Measurements from ENCODE around the gene ALDH1A1.

The ALDH1A1 gene

DNA sequence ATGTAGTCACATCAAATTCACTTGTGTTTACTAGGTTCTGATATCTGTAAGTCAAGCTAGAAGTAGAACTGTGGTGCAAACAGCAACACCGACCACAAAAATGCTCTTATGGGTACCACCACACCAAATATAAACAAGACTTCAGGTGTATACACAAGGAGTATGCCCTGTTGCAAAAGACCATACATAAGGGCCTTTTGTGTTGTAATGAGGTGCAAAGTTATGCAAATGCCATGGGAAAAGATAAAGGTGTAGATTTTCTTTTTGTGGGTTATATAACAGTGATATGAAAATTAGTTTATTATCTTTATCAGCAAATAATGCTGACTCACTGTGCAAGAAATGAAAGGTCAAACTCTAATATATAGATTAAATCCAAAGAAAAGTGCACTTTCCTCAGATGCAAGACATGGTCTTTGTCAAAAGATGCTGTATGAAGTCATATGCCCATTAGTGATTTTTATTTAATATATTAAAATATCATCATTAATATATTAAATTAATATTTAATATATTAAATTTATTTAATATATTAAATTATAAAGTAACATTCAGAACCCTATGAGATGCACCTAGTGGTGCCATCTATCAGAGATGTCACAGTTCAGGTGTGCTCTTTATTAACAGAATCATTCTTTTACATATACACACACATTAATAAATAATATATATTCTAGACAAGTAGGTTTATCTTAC lies 26.7 kb upstream of the ALDH1A1 start:
- no peak for DNase-seq

DNA sequence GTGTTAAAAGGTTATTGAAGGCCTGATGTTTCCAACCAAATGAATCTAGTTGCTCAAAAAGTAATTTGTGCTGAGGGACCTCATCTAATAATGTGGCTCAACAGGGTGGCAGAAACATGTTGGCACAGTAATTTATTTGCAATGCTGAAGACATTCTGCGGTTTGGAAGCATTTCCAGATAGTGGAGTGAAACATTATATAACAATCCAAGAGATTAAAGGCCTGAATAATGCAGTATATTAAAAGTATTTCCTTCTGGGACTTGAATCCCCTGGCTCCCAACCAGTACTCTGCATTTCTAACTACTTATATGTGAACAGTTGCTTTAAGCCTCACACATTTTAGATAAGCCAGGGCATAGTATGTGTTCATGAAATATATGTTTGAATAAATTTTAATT lies 25.9 kb upstream of the ALDH1A1 start:
- no peak for DNase-seq

DNA sequence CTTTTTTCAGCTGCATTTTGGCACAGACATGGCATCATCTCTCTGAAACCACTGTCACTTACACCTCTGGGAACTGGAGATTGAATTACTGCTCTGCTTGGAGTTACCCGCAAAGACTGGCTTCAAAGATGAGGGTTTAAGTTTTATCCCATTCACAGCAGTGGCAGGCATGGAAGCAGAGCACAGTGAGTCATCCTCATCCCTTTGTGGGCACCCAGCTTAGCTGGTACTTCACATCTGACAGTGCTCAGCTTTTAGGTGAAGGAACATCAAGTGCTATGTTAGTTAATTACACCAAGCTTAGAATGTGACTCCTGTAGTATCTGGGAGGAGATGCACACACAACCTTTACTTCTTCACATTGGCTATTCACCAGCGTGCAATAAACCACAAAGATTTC lies 24.8 kb upstream of the ALDH1A1 start:
- no peak for DNase-seq

DNA sequence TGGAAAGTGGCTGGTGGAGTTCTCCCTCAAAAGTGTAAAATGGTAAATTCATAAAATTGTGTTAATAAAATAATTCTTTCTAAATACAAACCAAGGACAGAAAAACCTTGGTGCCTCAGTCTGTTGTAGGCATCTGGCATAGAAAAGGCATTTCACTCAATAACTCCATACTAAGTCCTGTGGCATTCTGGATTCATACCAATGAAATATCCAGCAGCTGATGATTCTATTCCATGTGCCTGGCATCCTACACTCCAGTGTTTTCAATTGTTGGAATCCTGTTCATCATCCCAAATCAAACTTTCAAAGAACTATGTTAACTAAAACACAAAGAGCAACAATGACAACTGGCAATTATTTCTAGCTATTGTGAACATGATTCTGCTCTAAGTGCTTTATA lies 21.6 kb upstream of the ALDH1A1 start:
- DNase-seq = no peak

DNA sequence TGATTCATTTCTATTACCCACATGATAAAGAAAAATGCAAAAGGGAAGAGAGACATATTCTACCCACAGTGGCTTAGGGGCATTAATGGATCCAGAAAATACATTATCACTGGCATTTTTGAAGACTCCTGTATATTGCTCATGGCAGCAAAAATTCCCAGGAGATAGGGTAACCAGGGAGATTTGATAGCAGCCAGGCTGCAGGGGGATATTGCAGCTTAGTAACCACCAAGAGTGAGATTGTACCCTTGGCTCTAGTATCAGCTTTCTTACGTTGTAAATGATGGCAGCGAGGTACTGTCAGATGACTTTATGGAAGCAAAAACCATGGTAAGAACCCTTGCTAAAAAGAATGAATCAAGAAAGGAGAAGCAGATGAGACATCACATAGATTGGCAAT lies 19.8 kb upstream of the ALDH1A1 start:
- no peak for DNase-seq

DNA sequence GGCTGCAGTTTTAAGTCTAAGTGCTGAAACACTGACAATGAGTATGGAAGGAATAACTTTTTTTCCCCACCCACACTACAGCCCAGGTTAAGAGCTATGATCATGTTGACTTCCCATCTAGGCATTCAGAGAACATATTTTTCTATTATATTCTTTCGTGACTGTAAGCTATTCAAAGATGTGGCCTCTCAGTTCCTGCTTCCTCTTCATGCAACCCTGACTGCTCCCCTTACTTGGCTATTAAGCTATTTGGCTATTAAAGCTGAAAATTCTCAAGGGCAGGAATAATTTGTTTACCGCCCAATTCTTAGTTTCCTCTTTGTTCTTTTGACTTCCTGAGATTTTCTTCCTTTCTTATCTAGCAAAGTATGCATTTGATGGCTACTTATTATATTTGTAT lies 18.6 kb upstream of the ALDH1A1 start:
- DNase-seq = no peak

DNA sequence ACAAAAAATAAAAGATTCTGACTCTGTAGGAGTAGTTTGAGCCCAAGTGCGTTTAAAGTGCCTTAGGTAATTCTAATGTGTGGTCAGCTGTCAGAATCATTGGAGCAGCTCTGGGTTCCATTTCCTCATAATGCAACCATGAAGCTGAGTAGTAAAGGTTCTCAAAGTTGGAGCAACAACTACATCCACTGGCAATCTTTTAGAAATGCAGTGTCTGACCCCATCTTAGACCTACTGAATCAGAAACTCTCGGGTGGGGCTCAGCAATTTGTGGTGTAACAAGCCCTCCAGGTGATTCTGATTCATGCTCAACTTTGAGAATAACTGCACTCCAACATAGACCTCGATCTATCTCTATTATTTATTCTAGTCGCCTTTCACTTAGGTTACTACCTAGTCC lies 7.6 kb upstream of the ALDH1A1 start:
- DNase-seq = peak in 2 of 3 experiments; percentile 2 to 45

DNA sequence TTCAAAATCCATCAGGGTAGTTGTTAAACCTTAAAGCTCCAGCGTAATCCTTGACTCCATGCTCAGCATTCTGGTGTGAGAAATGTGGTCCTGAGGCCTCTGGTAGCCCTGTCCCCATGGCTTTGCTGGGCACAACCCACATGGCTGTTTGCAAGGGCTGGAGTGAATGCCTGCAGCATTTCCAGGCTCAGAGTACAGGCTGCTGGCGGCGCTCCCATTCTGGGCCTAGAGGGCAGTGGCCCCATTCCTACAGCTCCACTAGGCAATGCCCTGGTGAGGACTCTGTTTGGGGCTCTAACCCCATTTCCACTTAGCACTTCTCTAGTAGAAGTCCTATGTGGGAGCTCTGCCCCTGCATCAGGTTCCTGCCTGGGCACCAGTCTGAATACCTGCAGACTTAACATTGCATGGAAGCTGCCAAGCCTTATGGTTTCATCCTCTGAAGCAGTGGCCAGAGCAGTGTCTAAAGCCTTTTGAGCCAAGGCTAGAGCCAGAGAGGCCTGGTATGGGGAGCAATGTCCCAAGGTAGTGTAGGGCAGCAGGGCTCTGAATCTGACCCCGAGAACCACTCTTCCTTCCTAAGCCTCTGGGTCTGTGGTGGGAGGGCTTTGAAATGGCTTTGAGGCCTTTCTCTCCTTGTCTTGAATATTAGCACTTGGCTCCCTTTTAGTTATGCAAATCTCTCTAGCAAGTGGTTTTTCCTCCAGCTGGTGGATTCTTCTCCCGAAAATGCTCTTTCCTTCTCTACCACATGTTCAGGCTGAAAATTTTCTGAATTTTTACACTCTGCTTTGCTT lies 5.8 kb upstream of the ALDH1A1 start:
- no peak for DNase-seq

DNA sequence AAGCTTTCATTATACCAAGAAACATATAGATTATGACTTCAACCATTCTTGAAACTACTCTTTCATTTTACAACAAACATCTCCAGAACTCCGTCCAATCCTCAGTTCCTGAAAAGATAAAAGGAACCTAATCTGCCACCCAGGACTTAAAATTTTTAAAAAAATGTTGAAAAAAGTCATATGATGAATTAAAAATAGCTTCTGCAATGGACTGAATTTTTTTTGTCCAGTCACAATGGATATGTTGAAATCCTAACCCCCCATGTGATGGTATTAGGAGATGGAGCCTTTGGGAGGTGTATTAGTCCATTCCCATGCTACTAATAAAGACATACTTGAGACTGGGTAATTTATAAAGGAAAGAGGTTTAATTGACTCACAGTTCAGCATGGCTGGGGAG lies 2.7 kb upstream of the ALDH1A1 start:
- DNase-seq = no peak

DNA sequence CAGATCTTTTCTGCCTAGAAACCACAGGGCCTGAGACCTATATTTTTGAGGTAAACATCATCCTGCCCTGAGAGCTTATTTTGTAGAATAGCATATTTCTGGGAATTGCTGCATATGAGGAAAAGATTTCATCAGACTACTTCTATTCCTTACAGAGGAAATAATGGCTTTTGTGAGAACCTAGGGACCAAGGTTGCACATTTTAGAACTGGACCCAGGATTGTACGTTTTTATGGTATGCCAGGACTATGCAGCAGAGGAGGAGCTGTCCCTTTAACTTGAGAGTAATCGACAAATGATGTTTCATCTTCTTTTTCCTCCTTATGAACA lies 2.2 kb upstream of the ALDH1A1 start:
- DNase-seq = no peak

DNA sequence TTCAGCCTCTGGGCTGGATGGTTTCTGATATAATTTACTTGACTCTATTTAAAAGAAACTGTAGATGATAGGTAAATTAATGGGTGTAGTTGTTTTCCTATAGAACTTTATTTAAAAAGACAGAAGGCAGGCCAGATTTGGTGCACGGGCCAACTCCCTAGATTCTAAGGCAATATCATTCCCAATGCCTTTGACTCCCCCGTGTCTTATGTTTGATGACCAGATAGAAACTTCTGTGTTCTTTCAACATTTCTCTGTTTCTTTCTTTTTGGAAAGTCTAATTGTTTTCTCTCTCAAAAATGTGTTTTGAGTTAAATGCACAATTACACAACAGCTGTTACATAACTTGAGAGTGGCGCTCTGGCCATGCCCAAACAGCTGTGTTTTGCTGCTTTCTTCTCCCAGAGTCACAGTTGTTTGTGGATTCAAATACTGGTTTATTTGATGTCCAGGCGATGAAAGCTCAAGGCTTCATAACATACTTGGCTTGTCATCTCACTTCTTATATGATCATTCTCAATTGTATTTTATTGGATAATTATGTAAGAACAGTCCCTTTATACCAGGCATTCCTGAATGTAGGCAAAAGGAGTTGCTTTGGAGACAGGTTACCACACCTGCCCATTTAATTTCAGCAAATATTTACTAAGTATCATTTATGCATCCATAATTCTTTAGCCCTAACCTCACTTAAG lies 1.7 kb upstream of the ALDH1A1 start:
- DNase-seq = peak; percentile 4 to 94 (median 68)

DNA sequence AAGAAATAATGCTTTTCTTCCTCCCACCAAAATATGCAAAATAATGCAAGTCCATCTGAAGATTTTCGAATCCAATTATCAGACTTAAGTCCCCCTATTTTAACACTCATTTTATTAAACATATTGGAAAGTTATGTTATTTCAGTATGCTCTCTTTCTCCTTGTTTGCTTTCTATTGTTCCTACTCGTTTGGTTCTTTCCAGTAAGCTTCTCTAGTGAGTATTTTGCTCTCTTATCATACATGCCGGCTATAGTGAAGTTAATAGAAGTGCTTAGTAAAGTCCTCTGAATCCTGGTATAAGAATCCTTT lies 517 bp downstream of the ALDH1A1 start:
- DNase-seq = peak in 1 of 3 experiments; percentile 47

DNA sequence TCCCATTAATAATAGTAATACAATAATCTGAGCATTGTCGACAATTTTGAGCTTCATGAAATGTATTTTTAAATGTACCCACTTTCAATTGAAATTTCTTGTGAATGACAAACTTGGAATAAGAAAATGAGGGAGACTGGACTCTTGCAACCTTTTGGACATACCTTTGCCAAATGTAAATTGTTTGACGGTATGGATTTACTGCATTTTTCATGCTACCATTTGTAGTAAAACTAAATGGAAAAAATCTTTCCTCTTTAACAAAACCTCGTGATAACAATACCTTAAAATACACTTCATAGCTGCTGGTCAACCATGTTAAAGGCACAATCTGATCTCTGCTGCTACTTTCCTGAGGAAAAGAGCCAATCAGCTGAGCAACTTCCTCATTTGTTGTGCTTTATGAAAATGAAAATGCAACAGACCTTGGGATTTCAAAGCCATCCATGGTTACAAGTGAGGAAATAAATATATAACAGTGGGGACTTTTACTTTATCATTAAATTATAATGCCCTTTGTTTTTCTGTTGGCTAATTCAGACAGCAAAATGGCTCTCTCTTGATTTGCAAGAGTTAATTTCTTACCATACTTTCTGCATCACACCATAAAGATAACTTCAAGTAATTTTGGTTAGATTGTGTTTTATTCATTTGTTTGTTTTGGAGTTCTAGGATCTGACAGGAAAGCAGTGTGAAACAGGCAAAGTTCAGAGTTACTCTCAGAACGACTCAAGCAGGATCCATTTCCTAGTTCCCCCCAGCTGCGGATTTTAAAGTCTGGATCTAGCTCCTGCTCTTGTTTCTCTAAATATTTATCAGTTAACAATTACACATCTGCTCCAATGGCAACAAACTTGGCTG lies 1.1 kb downstream of the ALDH1A1 start:
- DNase-seq = peak in 1 of 3 experiments; percentile 47

DNA sequence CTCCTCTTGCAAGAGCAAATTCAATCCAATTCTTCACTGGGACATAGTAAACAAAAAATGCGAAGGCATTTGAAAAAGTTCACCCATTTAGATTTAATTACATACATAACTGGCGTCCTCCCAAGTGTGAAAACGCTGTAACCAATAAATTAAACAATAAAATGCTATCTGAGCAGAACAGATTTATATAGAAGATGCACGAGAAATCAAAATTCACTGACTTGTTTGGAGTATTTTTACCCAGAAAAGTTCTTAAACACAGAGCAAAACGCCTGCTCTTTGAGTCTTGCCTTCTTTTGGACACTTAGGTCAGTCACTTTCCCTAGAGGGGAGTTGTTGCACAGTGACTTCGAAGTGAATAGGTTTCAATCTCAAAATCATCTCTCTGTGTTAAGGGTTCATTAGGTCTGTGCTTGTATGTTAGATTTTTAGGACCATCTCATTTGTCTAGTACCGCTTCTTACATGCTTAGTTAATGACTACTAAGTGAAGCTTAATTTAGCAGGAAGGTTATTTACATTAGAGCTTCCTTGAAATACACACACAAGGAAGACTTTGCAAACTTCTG lies 1.9 kb downstream of the ALDH1A1 start:
- no peak for DNase-seq

DNA sequence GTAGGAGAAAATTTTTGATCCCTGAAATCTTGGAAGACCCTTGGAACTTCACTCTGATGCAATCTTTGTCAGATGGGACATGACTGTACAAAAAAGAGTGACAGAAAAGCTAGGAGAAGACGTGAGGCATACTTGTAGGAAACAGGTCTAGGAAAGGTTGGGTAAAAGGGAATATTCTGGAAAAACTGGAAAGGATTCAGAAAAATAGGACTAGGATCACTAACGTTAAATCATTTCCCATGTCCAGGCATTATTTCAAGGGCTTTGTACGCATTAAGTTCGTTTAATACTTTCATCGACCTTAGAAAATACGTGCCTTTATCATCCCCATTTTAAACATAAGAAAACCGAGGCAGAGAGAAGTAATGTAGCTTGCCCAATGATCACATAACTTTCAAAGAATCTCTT lies 2.9 kb downstream of the ALDH1A1 start:
- DNase-seq = no peak

DNA sequence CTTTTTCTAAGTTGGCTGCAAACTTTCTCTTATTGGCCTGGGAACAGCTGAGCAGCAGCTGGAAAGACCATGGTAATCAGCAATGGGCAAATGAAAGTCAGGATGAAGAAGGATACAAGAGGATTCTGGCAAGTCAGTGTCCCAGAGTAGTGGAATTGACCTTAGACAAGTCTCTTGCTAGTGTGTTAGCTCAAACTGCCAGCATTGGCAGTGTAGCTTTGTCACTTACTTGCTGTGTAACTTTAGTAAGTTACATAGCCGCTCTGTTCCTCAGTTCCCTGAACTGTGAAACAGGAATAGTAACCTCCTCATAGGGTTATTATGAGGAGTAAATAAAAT lies 3.6 kb downstream of the ALDH1A1 start:
- peak in 1 of 3 experiments; percentile 26 for DNase-seq

DNA sequence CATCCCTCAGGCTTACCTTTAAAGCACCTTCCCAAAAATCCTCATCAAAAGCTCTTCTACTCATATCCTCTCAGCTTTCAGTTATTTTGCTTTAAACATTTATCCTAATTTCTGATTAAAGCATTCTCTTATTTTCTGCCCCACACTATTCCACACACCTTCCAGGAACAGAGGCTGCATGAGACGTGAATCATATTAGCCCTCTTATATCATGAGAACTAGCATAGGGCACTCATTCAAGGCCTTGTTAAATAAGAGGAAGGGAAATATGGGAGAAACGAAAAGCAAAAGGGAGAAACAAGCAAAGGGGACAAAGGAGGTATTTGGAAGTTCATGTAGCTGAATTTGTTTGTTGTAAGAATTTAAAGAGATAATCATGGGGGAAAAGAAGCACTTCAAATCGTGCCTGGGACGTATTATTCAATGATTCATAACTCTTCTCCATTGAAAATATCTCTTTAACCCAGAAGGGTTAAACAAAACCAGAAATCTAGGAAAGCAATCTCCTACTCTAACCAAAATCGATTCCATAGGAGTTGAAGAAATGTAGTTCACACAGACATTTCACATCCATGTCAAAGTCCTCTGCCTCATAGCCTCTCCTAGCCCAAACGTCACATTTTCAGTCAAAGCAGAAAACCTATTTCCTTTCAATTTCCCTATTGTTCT lies 4.1 kb downstream of the ALDH1A1 start:
- DNase-seq = no peak

DNA sequence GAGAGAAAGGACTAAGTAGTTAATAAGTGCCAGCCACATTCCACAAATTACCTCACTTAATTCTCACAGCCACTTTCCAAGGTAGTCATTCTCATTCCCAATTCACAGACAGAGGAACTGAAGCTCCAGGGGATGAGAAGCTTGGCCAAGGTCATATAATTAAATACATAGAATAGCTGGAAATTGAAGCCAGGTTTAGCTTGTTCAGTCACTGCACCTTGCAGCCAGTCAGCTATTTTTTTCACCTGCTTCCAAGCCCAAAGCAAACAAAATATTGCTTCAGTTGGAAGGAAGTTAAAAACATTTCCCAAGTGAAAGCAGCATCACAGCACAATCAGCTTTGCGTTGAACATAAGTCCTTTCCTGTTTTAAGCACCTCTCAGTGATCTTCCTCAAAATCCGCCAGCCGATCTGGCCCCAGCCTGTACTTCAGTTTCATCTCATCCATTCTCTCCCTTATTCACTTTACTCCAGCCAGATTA lies 4.8 kb downstream of the ALDH1A1 start:
- peak; percentile 2 to 64 (median 17) for DNase-seq

DNA sequence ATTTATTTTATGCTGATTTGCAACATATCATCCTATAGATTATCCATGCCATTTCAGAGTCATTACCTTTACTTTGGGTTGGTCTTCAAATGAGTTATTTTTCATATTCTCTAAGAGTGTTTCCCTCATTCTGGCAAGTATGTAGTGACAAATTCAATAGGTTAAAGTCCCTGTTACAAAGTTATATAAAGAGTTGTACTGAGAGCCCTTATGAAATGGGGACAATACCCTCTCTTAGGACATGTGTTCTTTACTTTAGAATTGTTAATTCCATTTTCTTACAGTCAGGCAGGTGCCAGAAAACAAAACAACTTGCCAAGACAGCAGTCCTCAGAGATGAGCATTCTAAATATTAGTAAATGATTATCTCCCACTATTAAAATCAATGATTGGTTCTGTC lies 6.0 kb downstream of the ALDH1A1 start:
- DNase-seq = no peak

DNA sequence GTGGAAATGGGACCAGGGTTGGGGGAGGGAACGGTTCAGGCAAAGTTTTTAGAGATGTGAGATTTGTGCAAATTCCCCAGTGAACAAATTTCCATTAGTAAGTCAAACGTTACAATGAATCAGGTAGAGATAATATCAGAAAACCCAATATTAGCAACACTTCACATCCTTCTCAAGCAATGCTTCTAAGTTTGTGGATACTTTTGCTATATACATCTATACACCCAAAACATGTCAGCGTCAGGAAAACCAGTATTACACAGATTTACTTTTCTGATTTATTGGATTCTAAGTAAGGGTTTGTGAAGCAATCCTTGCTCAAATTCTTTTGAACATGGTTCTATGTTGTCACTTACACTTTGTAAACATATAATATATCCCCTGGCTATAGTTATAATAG lies 6.5 kb downstream of the ALDH1A1 start:
- DNase-seq = no peak

DNA sequence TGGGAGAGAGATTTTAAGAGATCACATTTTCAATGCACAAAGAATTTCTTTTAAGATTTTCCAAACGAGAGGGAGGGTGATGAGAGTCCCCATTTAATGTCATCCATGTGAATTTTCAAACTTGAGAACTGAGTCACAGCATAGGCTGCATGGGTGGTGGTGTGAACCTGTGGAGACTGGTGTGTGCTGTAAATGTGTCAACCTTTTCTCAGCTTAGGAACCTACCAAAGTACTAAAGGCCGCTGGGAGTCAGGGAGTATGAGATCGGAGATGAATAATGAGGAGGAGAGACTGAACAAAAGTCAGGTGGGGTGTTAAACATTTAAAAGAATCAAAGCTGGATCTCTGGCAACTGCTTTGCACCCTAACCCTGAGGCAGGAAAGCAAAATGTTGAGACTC lies 7.5 kb downstream of the ALDH1A1 start:
- DNase-seq = no peak

DNA sequence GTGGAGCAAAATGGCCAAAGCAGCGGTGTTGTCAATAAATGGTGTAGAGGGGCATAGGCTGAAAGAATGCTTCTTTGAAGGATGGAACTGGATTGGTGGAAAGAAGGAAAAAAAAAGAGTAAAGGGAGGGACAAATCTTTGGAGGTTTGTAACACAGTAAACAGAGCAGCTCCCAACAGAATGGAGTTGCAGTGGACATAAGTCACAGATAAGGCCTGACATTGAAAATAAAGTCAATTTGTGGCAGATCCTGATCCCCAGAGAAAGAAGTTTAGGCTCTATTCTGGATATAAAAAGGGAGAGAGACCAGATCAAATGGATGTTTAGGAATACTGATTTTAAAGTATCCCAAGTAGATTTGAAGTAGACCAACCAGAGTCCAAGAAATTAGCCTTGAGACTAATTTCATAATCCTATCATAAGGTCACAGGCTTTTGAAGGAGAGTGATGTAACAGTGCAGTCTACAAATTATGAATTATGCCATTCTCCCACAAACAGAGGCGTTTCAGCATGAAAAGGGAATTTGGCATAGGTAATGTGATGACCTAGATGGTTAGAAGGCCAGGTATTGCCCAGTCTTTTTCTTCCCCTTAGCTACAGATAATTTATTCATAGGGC lies 8.9 kb downstream of the ALDH1A1 start:
- DNase-seq = peak in 1 of 3 experiments; percentile 25

Data from NCI-H1417 (cell line).